ENCODE results near the gene ZNF488. TPM values are rescaled to one million over a fixed set of nuclear protein-coding genes. Genes with fewer than 3 reads are reported as not detected.

The ZNF488 gene
- polyA plus RNA-seq, 3 donors from 2014 or later = not detected

DNA sequence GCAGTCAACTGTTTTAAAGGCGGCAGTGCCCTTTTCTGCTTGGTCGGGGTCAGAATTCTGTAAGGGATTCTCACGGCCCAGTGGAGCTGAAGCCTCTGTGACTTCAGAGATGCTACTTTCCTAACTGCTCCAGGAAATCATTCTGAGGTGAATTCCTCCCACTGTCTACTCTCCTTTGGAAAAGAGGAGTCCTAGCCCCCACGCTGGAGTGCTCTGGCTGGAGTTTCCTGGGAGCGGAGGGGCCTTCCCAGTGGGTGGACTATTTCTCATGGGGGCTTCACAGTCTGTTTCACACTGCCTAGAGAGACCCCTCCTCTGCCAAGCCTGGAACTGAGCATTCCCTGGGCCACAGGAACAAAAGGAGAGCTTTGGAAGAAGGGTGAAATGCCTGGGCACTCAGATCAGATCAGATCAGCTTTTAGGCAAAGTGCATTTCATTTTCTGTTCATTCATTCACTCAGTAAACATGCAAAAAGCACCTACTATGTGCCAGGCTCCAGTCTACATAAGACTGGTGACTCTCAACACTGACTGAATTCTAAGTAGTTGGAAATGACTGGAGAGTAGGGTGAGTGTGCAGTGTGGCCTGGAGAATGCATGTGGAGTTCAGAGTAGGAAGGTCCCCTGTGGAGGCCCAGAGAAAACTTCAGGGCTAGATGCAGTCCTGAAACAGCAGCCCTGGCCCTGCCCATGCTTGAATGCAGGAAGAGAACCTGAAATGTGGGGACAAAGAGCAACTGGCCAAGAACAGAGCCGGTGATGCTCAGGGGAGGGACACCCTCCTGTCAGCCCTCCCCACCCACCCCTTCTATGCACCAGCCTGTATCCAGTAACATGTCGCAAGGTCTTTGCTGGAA is 12.2 kb downstream of the ZNF488 start:
- Mint-ChIP-seq H3K4me3 (no peak overlapping the region), H3K27ac (no peak overlapping the region), H3K36me3 (no peaks in the 10 kb centered on the region), H3K9me3 (no peaks in the 10 kb centered on the region), H3K4me1 (no peaks in the 10 kb centered on the region), H3K27me3 (ENCODE audit: low read depth in 3 of 3) (peaks cover 0 to 4% (median 3%) of the 10 kb centered on the region in 3 donors)
- no peak for DNase-seq

DNA sequence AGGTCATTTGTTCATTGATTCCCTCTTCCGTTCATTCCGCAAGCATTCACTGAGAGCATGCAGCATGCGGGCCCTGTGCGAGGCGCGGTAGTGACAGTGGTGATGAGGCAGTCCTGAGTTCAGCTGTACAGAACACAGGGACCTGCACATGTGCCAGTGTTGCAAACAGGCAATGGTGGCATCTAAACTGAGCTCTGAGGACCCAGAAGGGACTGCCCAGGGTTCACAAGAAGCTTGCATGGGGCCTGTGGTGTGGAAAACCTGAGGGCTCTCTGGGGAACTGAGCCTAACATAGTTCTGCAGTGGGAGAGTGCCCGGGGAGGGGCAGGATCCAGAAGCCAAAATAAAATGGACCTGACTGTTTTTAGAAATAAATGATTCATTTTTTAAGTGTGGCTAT is 13.2 kb downstream of the ZNF488 start:
- Mint-ChIP-seq H3K9me3 (no peaks in the 10 kb centered on the region), H3K27me3 (ENCODE audit: low read depth in 3 of 3) (peaks cover 0 to 4% (median 1%) of the 10 kb centered on the region in 3 donors), H3K4me1 (no peaks in the 10 kb centered on the region), H3K36me3 (no peaks in the 10 kb centered on the region), H3K27ac (no peak overlapping the region), H3K4me3 (no peak overlapping the region)
- no peak for DNase-seq

DNA sequence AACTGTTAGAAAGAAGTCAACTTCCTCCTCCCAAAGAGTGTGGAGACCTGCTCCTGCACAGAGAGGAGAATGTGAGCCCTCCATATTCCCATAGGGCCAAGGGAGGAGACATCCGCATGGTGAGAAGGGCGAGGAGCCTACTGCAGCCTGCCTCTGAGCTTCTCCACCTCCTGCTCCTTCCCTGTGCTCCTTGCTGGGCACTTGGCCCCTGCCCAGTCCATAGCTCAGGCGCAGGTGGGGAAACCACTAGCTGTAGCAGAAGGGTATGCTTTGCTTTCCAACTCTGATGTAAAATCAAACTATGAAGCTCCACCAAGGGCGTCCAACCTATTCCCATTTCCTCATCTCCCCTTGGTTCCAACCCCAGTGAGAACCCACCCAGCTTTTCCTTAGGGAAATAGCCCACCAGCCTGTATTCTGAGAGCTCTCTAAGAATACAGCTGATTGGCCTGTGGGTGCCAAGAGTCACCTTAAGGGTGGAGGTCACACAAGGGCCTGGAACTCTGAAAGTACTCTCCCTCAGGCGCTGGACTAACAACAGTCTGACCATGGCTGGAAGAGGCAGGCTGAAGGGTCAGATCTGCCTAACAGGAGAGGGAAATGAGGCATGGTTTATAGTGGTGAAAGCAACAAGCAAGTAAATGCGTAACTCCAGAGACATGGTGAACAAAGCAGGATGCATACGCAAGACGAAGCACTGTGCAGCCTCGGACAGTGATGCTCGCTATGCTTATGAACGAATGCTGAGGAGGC is 13.9 kb downstream of the ZNF488 start:
- Mint-ChIP-seq H3K4me1 (no peaks in the 10 kb centered on the region), H3K27ac (no peak overlapping the region), H3K9me3 (no peaks in the 10 kb centered on the region), H3K36me3 (no peaks in the 10 kb centered on the region), H3K4me3 (no peak overlapping the region), H3K27me3 (ENCODE audit: low read depth in 3 of 3) (peaks cover 0 to 4% (median 2%) of the 10 kb centered on the region in 3 donors)
- DNase-seq = no peak

DNA sequence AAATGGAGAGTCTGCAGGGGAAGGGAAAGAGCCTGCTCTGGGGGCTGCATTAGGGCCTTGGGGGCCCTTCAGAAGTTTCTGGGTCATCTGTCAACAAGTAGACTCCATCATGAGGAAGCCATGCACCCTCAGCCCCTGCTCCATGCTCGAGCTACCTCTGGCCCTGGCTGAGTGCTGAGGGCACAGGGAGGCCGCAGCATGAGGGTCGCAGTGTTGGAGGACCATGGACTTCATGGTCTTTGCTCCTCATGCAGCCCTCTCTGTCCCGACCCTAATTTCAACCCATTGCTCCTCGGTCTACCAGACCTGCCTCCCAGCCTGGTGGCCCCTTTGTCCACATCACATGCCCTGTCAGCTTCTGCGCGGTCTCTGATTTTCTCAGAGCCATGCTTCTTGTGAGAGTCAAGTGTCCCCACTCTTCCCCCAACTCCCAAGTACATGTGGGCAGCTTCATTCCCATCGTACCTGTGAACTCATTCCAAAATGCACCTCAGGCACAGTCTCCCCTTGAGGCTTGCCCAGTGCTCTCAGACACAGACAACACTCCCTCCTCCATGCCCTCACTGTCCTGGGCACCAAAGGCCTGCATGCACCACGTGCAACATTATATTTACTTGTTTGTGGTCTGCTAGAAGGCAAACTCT is 14.7 kb downstream of the ZNF488 start:
- DNase-seq = no peak
- no peaks in the 10 kb centered on the region for H3K9me3 Mint-ChIP-seq
- peak overlapping the region in 1 of 6 donors; percentile 26 for H3K27ac Mint-ChIP-seq
- H3K36me3 Mint-ChIP-seq = no peaks in the 10 kb centered on the region
- H3K4me3 Mint-ChIP-seq = no peak overlapping the region
- H3K27me3 Mint-ChIP-seq (ENCODE audit: low read depth in 3 of 3) = peaks cover 0 to 4% (median 2%) of the 10 kb centered on the region in 3 donors
- H3K4me1 Mint-ChIP-seq = no peaks in the 10 kb centered on the region

DNA sequence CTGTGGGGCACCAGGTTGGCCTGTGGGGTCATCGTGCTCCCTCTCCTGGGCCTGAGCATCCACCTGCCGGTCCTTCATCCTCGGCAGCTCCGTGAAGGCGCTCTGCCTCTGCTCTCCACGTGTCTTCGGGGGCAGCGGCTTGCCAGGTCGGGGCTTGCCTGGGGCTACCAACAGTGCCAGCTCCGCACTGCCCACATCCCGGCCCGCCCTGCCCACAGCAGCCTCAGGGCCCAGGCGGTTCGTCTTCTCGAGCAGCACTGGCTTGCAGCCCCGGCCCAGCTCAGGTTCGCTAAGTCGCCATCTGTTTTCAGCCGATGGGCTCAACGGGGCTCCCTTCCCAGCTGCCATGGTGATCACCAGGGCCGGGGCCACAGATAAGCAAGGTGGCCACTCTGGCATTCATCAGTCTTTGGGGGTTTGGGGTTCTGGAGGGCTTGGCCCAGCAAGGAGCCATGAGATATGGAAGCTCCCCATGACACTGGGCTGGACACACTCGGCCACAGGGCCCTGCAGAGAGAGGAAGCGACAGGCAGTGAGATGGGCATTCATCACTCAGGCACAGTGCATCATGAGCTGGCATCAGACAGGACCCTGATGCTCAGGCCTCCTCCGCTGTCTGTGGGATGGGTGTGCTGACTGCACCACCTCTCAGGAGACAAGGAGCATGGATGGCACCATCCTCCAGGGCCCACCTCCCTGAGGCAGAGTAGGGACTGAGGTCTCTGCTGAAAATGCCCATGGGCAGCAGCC is 15.5 kb downstream of the ZNF488 start:
- no peak for DNase-seq
- no peaks in the 10 kb centered on the region for H3K36me3 Mint-ChIP-seq
- H3K4me3 Mint-ChIP-seq = no peak overlapping the region
- no peak overlapping the region for H3K27ac Mint-ChIP-seq
- H3K9me3 Mint-ChIP-seq = no peaks in the 10 kb centered on the region
- no peaks in the 10 kb centered on the region for H3K4me1 Mint-ChIP-seq
- H3K27me3 Mint-ChIP-seq (ENCODE audit: low read depth in 3 of 3) = peaks cover 2 to 4% (median 2%) of the 10 kb centered on the region in 3 donors

DNA sequence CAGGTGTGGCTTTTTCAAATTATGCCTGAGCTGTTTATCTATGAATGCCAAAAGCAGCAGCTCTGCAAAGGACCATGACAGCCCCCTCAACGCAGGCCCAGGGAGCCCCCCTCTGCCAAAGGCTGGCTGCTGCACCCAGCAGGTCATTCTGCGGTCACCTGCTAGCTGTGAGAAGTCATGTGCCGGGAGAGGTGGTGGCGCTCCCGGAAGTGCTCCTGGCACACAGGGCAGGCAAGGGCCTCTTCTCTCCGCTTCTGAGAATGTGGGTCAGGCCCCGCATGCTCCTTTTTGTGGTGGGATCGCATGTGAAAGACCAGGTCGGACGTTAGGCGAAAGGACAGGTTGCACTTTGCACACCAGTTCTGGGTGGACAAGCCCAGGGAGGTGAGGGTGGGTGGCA is 16.4 kb downstream of the ZNF488 start:
- no peaks in the 10 kb centered on the region for H3K9me3 Mint-ChIP-seq
- DNase-seq = no peak
- H3K4me1 Mint-ChIP-seq = no peaks in the 10 kb centered on the region
- H3K4me3 Mint-ChIP-seq = no peak overlapping the region
- no peaks in the 10 kb centered on the region for H3K36me3 Mint-ChIP-seq
- H3K27ac Mint-ChIP-seq = no peak overlapping the region
- peaks cover 2% of the 10 kb centered on the region in 3 donors for H3K27me3 Mint-ChIP-seq (ENCODE audit: low read depth in 3 of 3)

DNA sequence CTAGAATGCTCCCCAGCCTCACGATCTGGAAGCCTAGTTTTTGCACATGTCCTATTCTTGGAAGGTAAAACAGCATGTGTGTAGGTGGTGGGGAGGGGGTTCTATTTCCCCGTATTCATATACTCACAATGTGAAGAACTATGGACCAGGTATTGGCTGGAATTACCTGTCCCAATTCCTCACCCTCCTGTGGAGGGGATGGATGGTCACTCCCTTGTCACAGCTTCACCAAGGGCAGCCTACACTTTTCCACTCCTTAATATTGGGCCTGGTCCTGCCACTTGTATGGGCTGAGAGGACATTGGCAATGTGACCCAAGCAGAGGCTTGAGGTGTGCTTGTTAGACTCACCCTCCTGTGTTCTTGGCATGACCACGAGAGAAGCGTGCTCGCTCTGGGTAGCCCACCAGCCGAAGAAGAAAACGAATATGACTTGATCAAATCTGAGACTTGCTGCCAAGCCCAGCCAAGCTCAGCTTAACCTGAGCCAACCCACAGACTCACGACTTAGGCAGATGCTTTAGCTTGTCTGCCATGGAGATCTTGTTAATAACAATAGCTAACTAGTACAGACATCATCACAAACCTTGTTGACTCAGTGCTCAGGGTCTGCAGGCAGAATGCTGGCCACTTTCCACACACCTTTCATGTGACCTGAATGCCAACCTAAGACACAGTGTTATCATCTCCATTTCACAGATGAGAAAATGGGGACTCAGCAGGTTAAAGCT is 17.2 kb downstream of the ZNF488 start:
- no peak for DNase-seq
- Mint-ChIP-seq H3K9me3 (no peaks in the 10 kb centered on the region), H3K27ac (no peak overlapping the region), H3K27me3 (ENCODE audit: low read depth in 3 of 3) (peaks cover 2% of the 10 kb centered on the region in 3 donors), H3K4me1 (no peaks in the 10 kb centered on the region), H3K36me3 (no peaks in the 10 kb centered on the region), H3K4me3 (no peak overlapping the region)

DNA sequence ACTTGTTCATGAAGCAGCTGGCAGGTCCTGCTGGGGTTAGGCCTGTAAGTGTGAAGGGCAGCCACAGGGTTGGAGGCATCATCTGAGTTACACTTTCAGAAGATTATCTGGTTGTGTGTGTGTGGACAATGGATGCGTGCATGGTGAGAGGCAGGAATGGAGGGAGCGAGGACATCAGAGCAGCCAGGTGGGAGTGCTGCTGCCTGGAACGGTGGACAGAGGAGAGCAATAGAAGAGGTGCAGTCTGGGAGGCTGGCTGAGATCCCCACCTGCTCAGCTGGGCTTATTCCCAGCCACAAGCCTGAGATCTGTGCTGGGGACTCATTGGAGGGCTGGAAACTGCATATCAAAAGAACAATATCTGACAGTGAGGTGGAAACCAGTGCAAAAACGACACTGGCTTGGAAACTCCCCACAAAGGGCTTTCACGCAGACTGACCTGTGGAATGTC is 17.9 kb downstream of the ZNF488 start:
- Mint-ChIP-seq H3K4me3 (no peak overlapping the region), H3K4me1 (no peaks in the 10 kb centered on the region), H3K36me3 (no peaks in the 10 kb centered on the region), H3K27ac (no peak overlapping the region), H3K9me3 (no peaks in the 10 kb centered on the region), H3K27me3 (ENCODE audit: low read depth in 3 of 3) (peaks cover 2% of the 10 kb centered on the region in 3 donors)
- DNase-seq = no peak

DNA sequence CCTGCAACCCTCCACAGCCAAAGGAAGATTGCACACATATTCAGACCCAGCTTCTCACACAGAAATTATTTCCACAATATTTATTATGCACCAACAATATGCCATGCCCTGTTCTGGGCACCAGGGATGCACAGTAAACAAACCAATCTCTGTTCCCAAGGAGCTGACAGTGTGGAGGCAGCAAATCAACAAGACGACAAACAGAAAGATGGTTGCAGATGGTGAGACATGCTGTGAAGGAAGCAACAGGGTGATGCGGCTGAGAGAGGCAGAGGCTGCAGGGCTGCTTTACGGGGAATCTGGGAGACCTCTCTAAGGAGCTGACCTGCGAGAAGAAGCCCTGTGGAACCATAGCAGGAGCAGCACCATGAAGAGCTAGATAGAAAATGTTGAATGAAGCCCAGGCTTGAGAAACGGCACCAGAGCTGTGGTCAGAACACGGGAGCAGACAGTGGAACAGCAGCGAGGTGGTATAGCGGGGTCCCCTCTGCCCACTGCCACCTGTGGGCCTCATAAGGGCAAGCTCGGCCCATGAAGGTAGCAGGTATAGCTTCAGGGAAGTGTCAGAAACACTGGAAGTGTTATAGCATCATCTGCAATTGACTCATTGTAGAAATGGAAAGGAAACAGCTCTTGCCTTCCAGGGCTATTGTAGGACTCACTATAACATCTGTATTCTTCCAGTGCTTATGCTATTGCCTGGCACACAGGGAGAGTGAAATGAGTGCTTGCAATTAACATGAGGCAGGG is 18.5 kb downstream of the ZNF488 start:
- Mint-ChIP-seq H3K9me3 (no peaks in the 10 kb centered on the region), H3K4me3 (no peak overlapping the region), H3K27me3 (ENCODE audit: low read depth in 3 of 3) (peaks cover 2% of the 10 kb centered on the region in 3 donors), H3K27ac (no peak overlapping the region), H3K4me1 (no peaks in the 10 kb centered on the region), H3K36me3 (no peaks in the 10 kb centered on the region)
- DNase-seq = no peak

DNA sequence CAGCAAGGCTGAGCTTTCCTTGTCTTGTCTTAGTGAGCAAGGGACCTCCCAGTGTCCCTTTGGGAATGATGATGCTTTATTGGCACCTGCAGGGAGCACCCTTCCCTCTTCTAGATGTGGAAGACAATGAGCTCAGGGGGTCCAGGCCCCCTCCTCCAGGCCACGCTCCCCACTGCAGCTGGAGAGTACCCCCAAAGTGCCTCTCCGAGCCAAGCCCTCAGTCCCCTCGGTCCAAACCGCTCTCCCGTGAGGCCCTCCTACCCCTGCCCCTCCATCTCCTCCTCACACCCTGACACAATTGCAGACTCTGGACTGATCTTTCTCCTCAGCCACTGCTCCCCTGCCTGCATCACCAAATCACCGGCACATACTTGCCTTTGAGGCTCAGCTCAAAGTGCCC is 19.2 kb downstream of the ZNF488 start:
- no peak overlapping the region for H3K27ac Mint-ChIP-seq
- DNase-seq = no peak

DNA sequence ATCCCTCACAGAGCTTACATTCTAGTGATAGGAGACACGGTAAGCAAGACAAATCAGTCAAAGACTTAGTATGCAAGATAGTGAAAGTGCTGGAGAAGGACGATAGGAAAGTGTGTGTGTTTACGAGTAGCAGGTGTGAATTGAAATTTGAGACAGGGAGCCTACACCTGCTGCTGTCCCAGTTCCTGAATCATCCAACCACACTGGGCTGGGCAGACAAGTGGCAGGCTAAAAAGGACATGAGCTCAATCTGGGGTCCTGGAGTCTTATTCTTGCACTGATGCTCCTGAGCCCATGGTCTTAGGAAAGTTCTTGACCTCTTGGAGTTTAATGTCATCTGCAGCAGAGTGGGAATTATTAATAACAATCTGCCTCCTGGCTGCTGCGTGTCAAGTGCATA is 19.7 kb downstream of the ZNF488 start:
- DNase-seq = no peak
- no peak overlapping the region for H3K27ac Mint-ChIP-seq

More for the DNA sequence above, 19.2 kb downstream of the ZNF488 start:
- Mint-ChIP-seq H3K36me3 (no peaks in the 10 kb centered on the region), H3K9me3 (no peaks in the 10 kb centered on the region), H3K27me3 (ENCODE audit: low read depth in 3 of 3) (peaks cover 2% of the 10 kb centered on the region in 3 donors), H3K4me3 (no peak overlapping the region), H3K4me1 (no peaks in the 10 kb centered on the region)

DNA sequence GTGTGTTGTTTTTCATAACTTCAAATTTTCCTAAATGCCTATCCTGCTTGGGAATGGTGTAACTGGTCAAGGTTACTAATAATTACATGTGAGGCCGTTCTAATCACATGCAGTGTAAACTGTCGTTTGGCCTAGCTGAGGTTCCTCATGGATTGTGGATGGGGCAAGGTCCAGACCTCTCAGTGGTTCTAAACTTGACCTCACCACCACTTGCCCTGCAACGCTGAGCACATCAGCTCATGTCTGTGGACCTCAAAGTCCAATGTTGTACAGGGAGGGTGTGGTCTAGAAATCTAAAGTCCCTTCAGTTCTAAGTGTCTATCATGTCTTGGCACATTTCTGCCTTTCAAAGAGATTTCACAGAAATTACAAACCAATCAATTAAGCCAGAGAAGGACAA is 20.3 kb downstream of the ZNF488 start:
- DNase-seq = no peak
- H3K9me3 Mint-ChIP-seq = no peaks in the 10 kb centered on the region
- peaks cover 2% of the 10 kb centered on the region in 3 donors for H3K27me3 Mint-ChIP-seq (ENCODE audit: low read depth in 3 of 3)
- no peak overlapping the region for H3K27ac Mint-ChIP-seq
- no peaks in the 10 kb centered on the region for H3K4me1 Mint-ChIP-seq
- H3K4me3 Mint-ChIP-seq = no peak overlapping the region
- H3K36me3 Mint-ChIP-seq = no peaks in the 10 kb centered on the region

More for the DNA sequence above, 19.7 kb downstream of the ZNF488 start:
- Mint-ChIP-seq H3K4me3 (no peak overlapping the region), H3K27me3 (ENCODE audit: low read depth in 3 of 3) (peaks cover 2% of the 10 kb centered on the region in 3 donors), H3K9me3 (no peaks in the 10 kb centered on the region), H3K4me1 (no peaks in the 10 kb centered on the region), H3K36me3 (no peaks in the 10 kb centered on the region)

All from immature natural killer cell (primary cell).